Epithelial cell of proximal tubule (primary cell): ENCODE measurements around the gene CFAP46. TPM values are rescaled to one million over a fixed set of nuclear protein-coding genes. Genes with fewer than 3 reads are reported as not detected.

Experiments
- DNase-seq: peaks from one replicate; pipeline ENCODE4 v3.0.0-alpha.2; 2011; ENCODE audit warnings: low read depth
- H3K4me3 ChIP-seq: 2 replicates; pipeline ENCODE4 v1.5.1; 2011; ENCODE audit warnings: low read depth, mild to moderate bottlenecking, low read length
- total RNA-seq: library from RNA; depleted of rRNA; stranded (reverse); fragments of >200 nt; gene quantifications from 2 replicates; pipeline ENCODE4 v1.2.3, GENCODE V29; 2015
- TF ChIP-seq, protein P1 (sequence below): conservative IDR thresholded peaks from 2 replicates; pipeline ENCODE4 v1.5.1; 2012; ENCODE audit warnings: low read depth, mild to moderate bottlenecking, low read length

Gene CFAP46
- total RNA-seq, 1 donor from 2014 or later: 2.2 TPM

DNA sequence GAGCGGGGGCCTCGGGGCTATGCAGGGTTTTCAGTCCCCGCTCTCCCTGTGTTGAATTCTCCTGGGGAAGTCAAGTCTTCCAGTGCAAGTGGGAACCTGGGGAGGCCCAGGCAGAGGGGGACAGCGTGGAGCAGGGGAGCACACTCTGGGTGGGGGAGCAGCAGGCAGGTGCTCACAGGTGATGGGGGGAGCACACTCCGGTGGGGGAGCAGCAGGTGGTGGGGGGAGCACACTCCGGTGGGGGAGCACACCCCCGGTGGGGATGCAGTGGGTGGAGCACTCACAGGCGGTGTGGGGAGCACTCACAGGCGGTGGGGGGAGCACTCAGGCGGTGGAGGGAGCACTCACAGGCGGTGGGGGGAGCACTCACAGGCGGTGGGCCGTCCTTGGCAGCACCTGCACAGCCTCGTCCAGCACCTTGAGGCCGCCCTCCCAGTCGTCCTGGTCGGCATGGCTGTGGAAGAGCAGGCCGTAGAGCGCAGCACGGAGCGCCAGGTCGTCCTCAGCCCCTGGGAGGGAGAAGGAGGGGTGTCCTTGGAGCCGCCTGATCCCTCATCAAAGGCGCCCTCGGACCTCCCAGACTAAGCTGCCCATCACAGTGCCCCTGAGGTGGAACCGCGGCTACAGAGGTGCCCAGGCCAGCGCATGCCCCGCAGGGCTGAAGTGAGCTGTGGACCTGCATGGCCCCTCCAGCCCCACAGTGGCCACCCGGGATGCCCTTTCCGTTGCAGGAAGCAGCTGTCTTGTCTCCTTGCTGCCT, 56.7 kb downstream of the CFAP46 start:
- no peak overlapping the region for H3K4me3 ChIP-seq
- DNase-seq: no peak
- TF ChIP-seq, protein P1, sequence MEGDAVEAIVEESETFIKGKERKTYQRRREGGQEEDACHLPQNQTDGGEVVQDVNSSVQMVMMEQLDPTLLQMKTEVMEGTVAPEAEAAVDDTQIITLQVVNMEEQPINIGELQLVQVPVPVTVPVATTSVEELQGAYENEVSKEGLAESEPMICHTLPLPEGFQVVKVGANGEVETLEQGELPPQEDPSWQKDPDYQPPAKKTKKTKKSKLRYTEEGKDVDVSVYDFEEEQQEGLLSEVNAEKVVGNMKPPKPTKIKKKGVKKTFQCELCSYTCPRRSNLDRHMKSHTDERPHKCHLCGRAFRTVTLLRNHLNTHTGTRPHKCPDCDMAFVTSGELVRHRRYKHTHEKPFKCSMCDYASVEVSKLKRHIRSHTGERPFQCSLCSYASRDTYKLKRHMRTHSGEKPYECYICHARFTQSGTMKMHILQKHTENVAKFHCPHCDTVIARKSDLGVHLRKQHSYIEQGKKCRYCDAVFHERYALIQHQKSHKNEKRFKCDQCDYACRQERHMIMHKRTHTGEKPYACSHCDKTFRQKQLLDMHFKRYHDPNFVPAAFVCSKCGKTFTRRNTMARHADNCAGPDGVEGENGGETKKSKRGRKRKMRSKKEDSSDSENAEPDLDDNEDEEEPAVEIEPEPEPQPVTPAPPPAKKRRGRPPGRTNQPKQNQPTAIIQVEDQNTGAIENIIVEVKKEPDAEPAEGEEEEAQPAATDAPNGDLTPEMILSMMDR: no peak

DNA sequence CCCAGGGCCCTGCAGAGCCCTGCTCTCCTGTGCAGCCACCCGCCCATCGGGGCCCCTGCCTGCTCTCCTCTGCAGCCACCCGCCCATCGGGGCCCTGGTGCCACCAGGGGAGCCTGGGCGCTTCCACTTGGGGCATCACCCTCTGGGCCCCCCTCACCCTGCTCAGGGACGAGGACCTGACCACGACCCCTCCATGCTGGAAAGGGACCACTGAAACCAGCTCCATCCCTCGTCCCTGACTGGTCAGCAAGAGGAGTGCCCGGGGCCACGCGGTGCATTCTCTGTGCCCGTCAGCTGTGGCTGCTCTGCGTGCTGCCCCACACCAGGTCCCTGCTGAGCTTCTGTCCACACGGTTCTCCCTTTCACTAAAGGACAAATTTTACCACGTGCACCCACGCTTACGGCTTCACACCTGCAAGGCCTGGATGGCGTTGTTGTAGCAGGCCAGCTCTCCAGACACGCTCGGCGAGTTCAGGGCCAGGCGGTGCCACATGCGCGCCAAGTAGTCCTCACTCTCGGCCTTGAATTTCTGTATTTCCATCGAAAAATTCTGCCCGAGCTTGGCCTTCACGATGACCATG, 57.6 kb downstream of the CFAP46 start:
- no peak for DNase-seq
- no peak overlapping the region for H3K4me3 ChIP-seq
- TF ChIP-seq, protein P1: no peak

GRCh38 chr10:132884041-132884440, 58.3 kb downstream of the CFAP46 start:
- TF ChIP-seq, protein P1: no peak
- no peak overlapping the region for H3K4me3 ChIP-seq
- DNase-seq: no peak

- TF ChIP-seq, protein P1: no peak
- no peak for DNase-seq
- no peak overlapping the region for H3K4me3 ChIP-seq
Measured at GRCh38 chr10:132883391-132883881, 58.9 kb downstream of the CFAP46 start.

DNA sequence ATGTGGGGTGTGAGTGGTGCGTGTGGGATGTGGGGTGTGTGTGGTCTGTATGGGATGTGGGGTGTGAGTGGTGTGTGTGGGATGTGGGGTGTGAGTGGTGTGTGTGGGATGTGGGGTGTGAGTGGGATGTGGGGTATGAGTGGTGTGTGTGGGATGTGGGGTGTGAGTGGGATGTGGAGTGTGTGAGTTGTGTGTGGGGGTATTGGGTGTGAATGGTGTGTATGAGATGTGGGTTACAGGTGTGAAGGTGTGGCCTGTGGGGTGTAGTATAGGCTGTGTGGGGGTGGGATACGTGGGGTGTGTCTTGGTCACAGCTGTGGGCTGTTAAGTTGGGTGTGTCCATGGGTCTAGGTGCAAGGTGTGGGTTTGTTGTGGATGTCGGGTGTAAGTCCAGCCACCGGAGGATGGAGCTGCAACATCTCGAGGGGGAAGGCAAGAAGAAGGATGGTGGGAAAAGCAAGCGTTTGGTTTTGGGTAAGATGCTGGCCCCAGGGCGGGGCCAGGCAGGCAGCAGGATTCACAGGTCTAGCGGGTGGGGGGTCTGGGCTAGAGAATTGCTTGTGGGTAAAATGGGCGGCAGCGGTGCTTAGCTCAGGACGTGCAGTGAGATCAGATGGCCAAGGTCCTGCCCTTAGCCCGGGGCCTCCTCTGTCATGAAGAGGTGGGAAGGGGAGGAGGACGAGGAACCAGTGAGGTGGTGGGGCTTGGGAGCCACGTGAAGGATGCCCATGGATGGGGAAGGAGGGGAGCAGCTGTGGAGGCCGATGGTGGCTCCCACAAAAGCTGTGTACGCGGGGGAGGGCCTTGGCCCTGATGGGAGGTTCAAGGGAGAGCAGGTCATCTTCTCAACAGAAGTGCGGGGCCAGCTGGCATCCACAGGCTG, 60.1 kb downstream of the CFAP46 start:
- H3K4me3 ChIP-seq: no peak overlapping the region
- no peak for DNase-seq
- TF ChIP-seq, protein P1: no peak

DNA sequence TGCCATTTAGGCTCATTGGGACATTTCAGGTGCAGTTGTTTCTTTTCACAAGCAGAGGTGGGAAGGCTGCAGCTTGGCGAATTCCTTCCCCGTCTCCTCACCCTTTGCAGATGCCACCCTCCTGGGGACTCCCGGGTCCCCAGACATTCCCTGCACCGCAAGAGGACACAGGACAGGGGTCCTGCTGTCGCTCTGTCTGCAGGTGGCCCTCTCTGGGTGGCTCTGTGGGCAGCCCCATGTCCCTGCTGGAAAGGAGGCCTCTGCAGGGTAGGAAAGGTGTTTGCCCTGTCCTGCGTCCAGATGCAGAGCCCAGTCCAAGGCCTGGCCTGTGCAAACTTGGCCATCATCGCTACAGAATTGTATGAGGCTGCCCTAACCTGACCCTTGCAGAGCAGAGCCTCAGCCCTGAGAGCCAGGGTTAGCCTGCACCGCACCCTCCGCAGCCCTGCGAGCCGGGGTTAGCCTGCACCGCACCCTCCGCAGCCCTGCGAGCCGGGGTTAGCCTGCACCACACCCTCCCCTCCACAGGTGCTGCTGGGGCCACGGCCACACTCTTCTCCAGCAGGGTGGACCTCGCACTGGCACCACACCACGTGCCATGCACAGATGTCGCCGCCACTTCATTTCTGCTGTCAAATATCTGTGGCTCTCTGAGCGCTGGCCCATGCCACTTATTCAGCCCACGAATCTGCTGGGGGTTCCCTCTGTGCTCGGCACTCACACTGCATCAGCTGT, 61.0 kb downstream of the CFAP46 start:
- DNase-seq: no peak
- H3K4me3 ChIP-seq: no peak overlapping the region
- TF ChIP-seq, protein P1: no peak
